GM19397 (cell line): Measurements from ENCODE around the gene KCP.
"Not testable (repeated sequence)": the region's sequence is repeated elsewhere in the genome, so short reads cannot be mapped to it uniquely, and the experiment has no call there.

Source experiments
- ATAC-seq: cut with Tn5 transposase; IDR thresholded peaks from one replicate; pipeline ENCODE4 v1.9.1; 2021; ENCODE audit warnings: mild to moderate bottlenecking, moderate library complexity; ENCODE audit not compliant: unreplicated experiment

Gene KCP

GRCh38 chr7:128922496-128923410, 12.2 kb upstream of the KCP start:
- ATAC-seq = no peak

- no peak for ATAC-seq
Observed at GRCh38 chr7:128921866-128922440, 11.4 kb upstream of the KCP start.

- no peak for ATAC-seq
Observed at GRCh38 chr7:128920913-128921582, 10.5 kb upstream of the KCP start.

GRCh38 chr7:128919881-128920799, 9.6 kb upstream of the KCP start:
- ATAC-seq = no peak

- no peak for ATAC-seq
Observed at GRCh38 chr7:128919241-128919640, 8.7 kb upstream of the KCP start.

- no peak for ATAC-seq
Observed at GRCh38 chr7:128918016-128918665, 7.6 kb upstream of the KCP start.

- no peak for ATAC-seq
Observed at GRCh38 chr7:128917122-128917521, 6.6 kb upstream of the KCP start.

- no peak for ATAC-seq
Observed at GRCh38 chr7:128916643-128916915, 6.1 kb upstream of the KCP start.

- ATAC-seq = no peak
Observed at GRCh38 chr7:128915841-128916642, 5.5 kb upstream of the KCP start.

- ATAC-seq = no peak
Observed at GRCh38 chr7:128915271-128915819, 4.8 kb upstream of the KCP start.

- ATAC-seq = no peak
Observed at GRCh38 chr7:128914566-128915151, 4.2 kb upstream of the KCP start.

- ATAC-seq = no peak
Observed at GRCh38 chr7:128913870-128914565, 3.5 kb upstream of the KCP start.

GRCh38 chr7:128912709-128913495, 2.4 kb upstream of the KCP start:
- ATAC-seq = not testable (repeated sequence)

- ATAC-seq = no peak
Observed at GRCh38 chr7:128912281-128912680, 1.8 kb upstream of the KCP start.

GRCh38 chr7:128911423-128912031, 1.0 kb upstream of the KCP start:
- ATAC-seq = no peak

GRCh38 chr7:128909625-128910568, 612 bp downstream of the KCP start:
- ATAC-seq = no peak
